SK-N-SH (cell line): ENCODE results near the gene GPR15. TPM values are rescaled to one million over a fixed set of nuclear protein-coding genes. Genes with fewer than 3 reads are reported as not detected.

Source experiments
- CTCF ChIA-PET: fragments of 300-600, 350-600 bp; formaldehyde crosslinking; extraction: SDS; loops from one replicate; lab custom pipeline; 2021; lab: Yijun Ruan, JAX
- POLR2A ChIA-PET: fragments of 350-600 bp; sonication (Branson Sonifier 250); formaldehyde crosslinking; extraction: SDS; loops from one replicate; lab custom pipeline; 2020; ENCODE audit warnings: antibody characterized with exemption, inconsistent platforms; lab: Yijun Ruan, JAX
- DNase-seq: peaks from one replicate; pipeline ENCODE4 v3.0.0; 2012
- H2AFZ ChIP-seq: fragments of 200-600 bp; sonication (generic); 2 replicates; pipeline ENCODE4 v1.8.1; 2016; ENCODE audit warnings: antibody characterized with exemption, mild to moderate bottlenecking, low read depth
- H3F3A ChIP-seq: fragments of 200-600 bp; sonication (generic); replicated peaks from 2 replicates; pipeline ENCODE3; 2016; ENCODE audit warnings: antibody characterized with exemption, mild to moderate bottlenecking; ENCODE audit not compliant: insufficient read depth
- H3K27ac ChIP-seq, 2 experiments: fragments of 200-500 bp in 1 of 2; fragments of 200-600 bp in 1 of 2; sonication (Bioruptor generic) in 1 of 2; sonication (generic), shearing (Covaris generic) in 1 of 2; 2 replicates each; pipeline versions ENCODE4 v1.5.1 to v1.6.1; 2014 to 2016; ENCODE audit warnings: low read depth in 2 of 2, inconsistent platforms in 1 of 2, low read length in 1 of 2, mild to moderate bottlenecking in 1 of 2, mixed read lengths in 1 of 2
- H3K27me3 ChIP-seq: fragments of 200-600 bp; sonication (generic), shearing (Covaris generic); 2 replicates; pipeline ENCODE4 v1.6.1; 2016; ENCODE audit warnings: mixed run types; ENCODE audit not compliant: insufficient read depth
- H3K36me3 ChIP-seq, 2 experiments: fragments of 200-500 bp in 1 of 2; fragments of 200-600 bp in 1 of 2; sonication (Bioruptor generic) in 1 of 2; sonication (generic) in 1 of 2; replicated peaks in 1 of 2; 2 replicates each; pipeline versions ENCODE3 to v1.5.1; 2014 to 2016; ENCODE audit warnings: low read length in 1 of 2, mild to moderate bottlenecking in 1 of 2; ENCODE audit not compliant: insufficient read depth in 2 of 2, control insufficient read depth in 1 of 2
- H3K4me1 ChIP-seq, 2 experiments: fragments of 200-500 bp in 1 of 2; fragments of 200-600 bp in 1 of 2; sonication (Bioruptor generic) in 1 of 2; sonication (generic), shearing (Covaris generic) in 1 of 2; 2 replicates each; pipeline versions ENCODE4 v1.5.1 to v1.6.1; 2014 to 2016; ENCODE audit warnings: low read depth in 1 of 2, low read length in 1 of 2, mixed run types in 1 of 2; ENCODE audit not compliant: insufficient read depth in 2 of 2, control insufficient read depth in 1 of 2
- H3K4me2 ChIP-seq: fragments of 200-600 bp; sonication (generic), shearing (Covaris generic); 2 replicates; pipeline ENCODE4 v1.6.1; 2017; ENCODE audit warnings: mixed run types
- H3K4me3 ChIP-seq, 2 experiments: fragments of 200-500 bp in 1 of 2; fragments of 200-600 bp in 1 of 2; sonication (Bioruptor generic) in 1 of 2; sonication (generic), shearing (Covaris generic) in 1 of 2; 2 replicates each; pipeline versions ENCODE4 v1.5.1 to v1.8.1; 2014 to 2016; ENCODE audit warnings: low read depth in 2 of 2, inconsistent platforms in 1 of 2, low read length in 1 of 2, mild to moderate bottlenecking in 1 of 2, mixed read lengths in 1 of 2, moderate library complexity in 1 of 2
- H3K79me2 ChIP-seq: fragments of 200-600 bp; sonication (generic); 2 replicates; pipeline ENCODE4 v1.8.1; 2017; ENCODE audit warnings: mild to moderate bottlenecking; ENCODE audit not compliant: insufficient read depth
- H3K9ac ChIP-seq: fragments of 200-600 bp; sonication (generic); 2 replicates; pipeline ENCODE4 v1.6.1; 2017; ENCODE audit warnings: mixed run types
- H3K9me2 ChIP-seq: fragments of 200-600 bp; sonication (generic); 2 replicates; pipeline ENCODE4 v1.6.1; 2017; ENCODE audit warnings: mixed run types
- H3K9me3 ChIP-seq: fragments of 200-600 bp; sonication (generic); 2 replicates; pipeline ENCODE4 v1.6.1; 2017; ENCODE audit warnings: mixed run types, mild to moderate bottlenecking, moderate library complexity
- H4K20me1 ChIP-seq: fragments of 200-600 bp; sonication (generic); 2 replicates; pipeline ENCODE4 v1.6.1; 2017; ENCODE audit warnings: mild to moderate bottlenecking, mixed run types; ENCODE audit not compliant: insufficient read depth
- ELF1 ChIP-seq: IDR thresholded peaks from 2 replicates; pipeline ENCODE4 v1.4.0; 2012
- EP300 ChIP-seq, 2 experiments: IDR thresholded peaks; 2 replicates each; pipeline versions ENCODE4 v1.4.0 to v1.6.1; 2012; ENCODE audit warnings: borderline replicate concordance in 1 of 2, low read depth in 1 of 2, low read length in 1 of 2
- FOXM1 ChIP-seq: IDR thresholded peaks from 2 replicates; pipeline ENCODE4 v1.4.0; 2012; ENCODE audit warnings: low read depth, mild to moderate bottlenecking
- IRF3 ChIP-seq: fragments of 150-350 bp; IDR thresholded peaks from 2 replicates; pipeline ENCODE4 v1.6.1; 2016; ENCODE audit warnings: mild to moderate bottlenecking, low read depth, low read length
- NFIC ChIP-seq: IDR thresholded peaks from 2 replicates; pipeline ENCODE4 v1.4.0; 2012; ENCODE audit warnings: borderline replicate concordance
- NRF1 ChIP-seq: IDR thresholded peaks from 2 replicates; pipeline ENCODE4 v1.6.1; 2012; ENCODE audit warnings: low read depth, mild to moderate bottlenecking, low read length
- RAD21 ChIP-seq: IDR thresholded peaks from 2 replicates; pipeline ENCODE4 v1.6.1; 2012; ENCODE audit warnings: mild to moderate bottlenecking, low read length
- RCOR1 ChIP-seq: fragments of 150-350 bp; IDR thresholded peaks from 2 replicates; pipeline ENCODE4 v1.6.1; 2017; ENCODE audit warnings: antibody characterized with exemption, low read length
- RFX5 ChIP-seq: IDR thresholded peaks from 2 replicates; pipeline ENCODE4 v1.6.1; 2012; ENCODE audit warnings: mild to moderate bottlenecking, improper control_type of control experiment, low read length
- SIN3A ChIP-seq: IDR thresholded peaks from 2 replicates; pipeline ENCODE4 v1.6.1; 2012; ENCODE audit warnings: low read depth, mild to moderate bottlenecking, low read length, moderate library complexity, borderline replicate concordance
- TCF12 ChIP-seq: IDR thresholded peaks from 2 replicates; pipeline ENCODE4 v1.4.0; 2012
- TEAD4 ChIP-seq: IDR thresholded peaks from 2 replicates; pipeline ENCODE4 v1.4.0; 2012; ENCODE audit warnings: mild to moderate bottlenecking, borderline replicate concordance; ENCODE audit not compliant: insufficient read depth
- USF2 ChIP-seq: fragments of 150-350 bp; IDR thresholded peaks from 2 replicates; pipeline ENCODE4 v1.6.1; 2017; ENCODE audit warnings: antibody characterized with exemption, low read length, low read depth, borderline replicate concordance
- WGBS: methylation state at CpG from one replicate; pipeline ENCODE4 v1.1.6; 2017; ENCODE audit warnings: low lambda C conversion rate; 5-methylcytosine and 5-hydroxymethylcytosine counted together
- polyA plus RNA-seq, 3 experiments: library from polyadenylated mRNA; depleted of rRNA; stranded (reverse); fragments of >200 nt; gene quantifications; 2 replicates each; pipeline ENCODE4 v1.2.3, GENCODE V29; 2012
- TF ChIP-seq, protein P1 (sequence below): IDR thresholded peaks from 2 replicates; pipeline ENCODE4 v1.4.0; 2012; ENCODE audit warnings: low read depth, borderline replicate concordance
- TF ChIP-seq, protein P2 (sequence below): fragments of 200-600 bp; sonication (generic); IDR thresholded peaks from 2 replicates; pipeline ENCODE4 v1.6.1; 2017; ENCODE audit warnings: antibody characterized with exemption, mild to moderate bottlenecking, moderate library complexity

The GPR15 gene
- polyA plus RNA-seq, 1 of the 3 experiments (the other 2 are of a cell fraction): not detected

DNA sequence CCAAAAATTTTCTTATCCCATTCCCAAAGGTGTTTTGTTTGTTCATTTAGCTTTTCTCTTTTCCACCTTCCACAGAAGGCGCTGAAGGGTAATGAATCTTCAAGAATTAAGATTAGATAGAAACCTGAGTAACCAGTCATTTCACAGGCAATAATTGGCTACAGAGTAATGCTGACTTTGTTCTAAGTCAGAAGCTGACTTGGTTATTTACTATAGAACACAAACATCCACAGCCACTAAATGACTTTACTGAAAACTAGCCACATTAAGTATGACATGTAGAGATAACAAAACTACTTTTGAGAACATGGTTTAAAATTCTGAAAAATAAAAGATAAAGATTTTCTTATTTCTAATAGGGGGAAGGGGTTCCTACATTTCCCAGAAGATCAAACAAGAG, 16.8 kb upstream of the GPR15 start (continued):
- TF ChIP-seq, protein P1, sequence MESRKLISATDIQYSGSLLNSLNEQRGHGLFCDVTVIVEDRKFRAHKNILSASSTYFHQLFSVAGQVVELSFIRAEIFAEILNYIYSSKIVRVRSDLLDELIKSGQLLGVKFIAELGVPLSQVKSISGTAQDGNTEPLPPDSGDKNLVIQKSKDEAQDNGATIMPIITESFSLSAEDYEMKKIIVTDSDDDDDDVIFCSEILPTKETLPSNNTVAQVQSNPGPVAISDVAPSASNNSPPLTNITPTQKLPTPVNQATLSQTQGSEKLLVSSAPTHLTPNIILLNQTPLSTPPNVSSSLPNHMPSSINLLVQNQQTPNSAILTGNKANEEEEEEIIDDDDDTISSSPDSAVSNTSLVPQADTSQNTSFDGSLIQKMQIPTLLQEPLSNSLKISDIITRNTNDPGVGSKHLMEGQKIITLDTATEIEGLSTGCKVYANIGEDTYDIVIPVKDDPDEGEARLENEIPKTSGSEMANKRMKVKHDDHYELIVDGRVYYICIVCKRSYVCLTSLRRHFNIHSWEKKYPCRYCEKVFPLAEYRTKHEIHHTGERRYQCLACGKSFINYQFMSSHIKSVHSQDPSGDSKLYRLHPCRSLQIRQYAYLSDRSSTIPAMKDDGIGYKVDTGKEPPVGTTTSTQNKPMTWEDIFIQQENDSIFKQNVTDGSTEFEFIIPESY: no peak

DNA sequence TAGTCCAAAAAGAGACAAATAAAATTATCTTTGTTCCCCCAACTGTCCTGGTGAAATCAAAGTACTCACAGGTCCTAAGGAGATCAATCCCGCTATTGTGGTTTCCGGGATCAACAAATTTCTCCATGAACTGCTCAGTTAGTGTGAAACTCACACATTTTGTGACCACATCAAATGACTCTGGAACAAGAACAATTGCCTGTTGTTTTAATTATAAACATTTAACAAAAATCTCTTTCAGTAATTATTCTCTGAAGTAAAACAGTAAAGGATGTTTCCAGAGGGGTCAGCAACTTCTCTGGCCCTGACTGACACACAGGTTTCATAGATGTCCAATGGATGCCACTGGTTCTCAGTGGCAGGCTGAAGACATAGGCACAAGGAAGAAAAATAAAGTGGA, 13.0 kb upstream of the GPR15 start:
- peaks cover 40% of the 10 kb centered on the region for H3K79me2 ChIP-seq
- peaks cover 61 to 62% of the 10 kb centered on the region in 2 experiments for H3K36me3 ChIP-seq
- H3K4me1 ChIP-seq: peaks cover 0 to 7% of the 10 kb centered on the region in 2 experiments; a peak in 2 of 4 replicates
- H3K27ac ChIP-seq: no peak overlapping the region
- H3K9ac ChIP-seq: no peak overlapping the region
- CTCF ChIA-PET: no interaction called here
- TF ChIP-seq, protein P2, sequence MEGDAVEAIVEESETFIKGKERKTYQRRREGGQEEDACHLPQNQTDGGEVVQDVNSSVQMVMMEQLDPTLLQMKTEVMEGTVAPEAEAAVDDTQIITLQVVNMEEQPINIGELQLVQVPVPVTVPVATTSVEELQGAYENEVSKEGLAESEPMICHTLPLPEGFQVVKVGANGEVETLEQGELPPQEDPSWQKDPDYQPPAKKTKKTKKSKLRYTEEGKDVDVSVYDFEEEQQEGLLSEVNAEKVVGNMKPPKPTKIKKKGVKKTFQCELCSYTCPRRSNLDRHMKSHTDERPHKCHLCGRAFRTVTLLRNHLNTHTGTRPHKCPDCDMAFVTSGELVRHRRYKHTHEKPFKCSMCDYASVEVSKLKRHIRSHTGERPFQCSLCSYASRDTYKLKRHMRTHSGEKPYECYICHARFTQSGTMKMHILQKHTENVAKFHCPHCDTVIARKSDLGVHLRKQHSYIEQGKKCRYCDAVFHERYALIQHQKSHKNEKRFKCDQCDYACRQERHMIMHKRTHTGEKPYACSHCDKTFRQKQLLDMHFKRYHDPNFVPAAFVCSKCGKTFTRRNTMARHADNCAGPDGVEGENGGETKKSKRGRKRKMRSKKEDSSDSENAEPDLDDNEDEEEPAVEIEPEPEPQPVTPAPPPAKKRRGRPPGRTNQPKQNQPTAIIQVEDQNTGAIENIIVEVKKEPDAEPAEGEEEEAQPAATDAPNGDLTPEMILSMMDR: no peak
- TF ChIP-seq USF2 (no peak), TCF12 (no peak), EP300 (IDR thresholded peaks at IDR 0.05; ENCODE audit: borderline replicate concordance in 1 of 2, low read depth in 1 of 2, low read length in 1 of 2) (no peak), RCOR1 (no peak), NRF1 (no peak), IRF3 (no peak), TEAD4 (no peak), FOXM1 (no peak), ELF1 (no peak), SIN3A (no peak), RAD21 (no peak), NFIC (no peak), RFX5 (no peak)
- TF ChIP-seq, all 33 proteins: peak for 0
- Histone ChIP-seq H4K20me1 (no peaks in the 10 kb centered on the region; the same call in 1 of the 2 replicates), H3K4me2 (no peak overlapping the region), H3F3A (peaks cover 14% of the 10 kb centered on the region), H2AFZ (no peak overlapping the region), H3K9me2 (no peaks in the 10 kb centered on the region), H3K4me3 (no peak overlapping the region), H3K9me3 (no peaks in the 10 kb centered on the region), H3K27me3 (no peaks in the 10 kb centered on the region)
- 94% methylated on average over 2 of the region's 2 CpGs for WGBS
- POLR2A ChIA-PET: no interaction called here
- DNase-seq: no peak
